Activated T-helper 1 cell treated with anti-CD3 and anti-CD28 coated beads, Interleukin-12 subunit alpha, Interleukin-12 subunit beta, Interleukin-2, Interleukin-4 antibody, amounts not matched to agents 30 ng/mL and 10 ng/mL and 1 ng/mL, durations not matched to agents 14 hours and 24 hours and 36 hours (primary cell): ENCODE measurements around the gene HPS3. TPM values are rescaled to one million over a fixed set of nuclear protein-coding genes. Genes with fewer than 3 reads are reported as not detected.
A peak's percentile ranks its signal among the peaks of the same experiment; 100 is the strongest.

Experiments used
- DNase-seq: peaks from one replicate; pipeline ENCODE4 v3.0.0; 2021; ENCODE audit warnings: low spot score
- H3K27ac Mint-ChIP-seq: one replicate; pipeline ENCODE4 v1.8.0; 2021; ENCODE audit warnings: mild to moderate bottlenecking, mixed read lengths
- H3K27me3 Mint-ChIP-seq: one replicate; pipeline ENCODE4 v1.8.0; 2022; ENCODE audit warnings: mild to moderate bottlenecking, moderate library complexity, mixed read lengths; ENCODE audit not compliant: insufficient read depth
- H3K36me3 Mint-ChIP-seq: one replicate; pipeline ENCODE4 v1.8.0; 2021; ENCODE audit warnings: low read depth, mixed read lengths
- H3K4me1 Mint-ChIP-seq: one replicate; pipeline ENCODE4 v1.8.0; 2021; ENCODE audit warnings: low read depth, mixed read lengths
- H3K4me3 Mint-ChIP-seq: one replicate; pipeline ENCODE4 v1.8.0; 2021; ENCODE audit warnings: mild to moderate bottlenecking, moderate library complexity, mixed read lengths
- H3K9me3 Mint-ChIP-seq: one replicate; pipeline ENCODE4 v1.8.0; 2021; ENCODE audit warnings: mixed read lengths
- intact Hi-C: fragments of 100-400 bp; cut with micrococcal nuclease; formaldehyde crosslinking; loops from one replicate; pipeline ENCODE4 v1.15.1; 2024
- total RNA-seq: library from RNA; stranded (reverse); gene quantifications from 2 replicates; pipeline ENCODE4 v1.2.3, GENCODE V29; 2022

Gene HPS3, protein sequence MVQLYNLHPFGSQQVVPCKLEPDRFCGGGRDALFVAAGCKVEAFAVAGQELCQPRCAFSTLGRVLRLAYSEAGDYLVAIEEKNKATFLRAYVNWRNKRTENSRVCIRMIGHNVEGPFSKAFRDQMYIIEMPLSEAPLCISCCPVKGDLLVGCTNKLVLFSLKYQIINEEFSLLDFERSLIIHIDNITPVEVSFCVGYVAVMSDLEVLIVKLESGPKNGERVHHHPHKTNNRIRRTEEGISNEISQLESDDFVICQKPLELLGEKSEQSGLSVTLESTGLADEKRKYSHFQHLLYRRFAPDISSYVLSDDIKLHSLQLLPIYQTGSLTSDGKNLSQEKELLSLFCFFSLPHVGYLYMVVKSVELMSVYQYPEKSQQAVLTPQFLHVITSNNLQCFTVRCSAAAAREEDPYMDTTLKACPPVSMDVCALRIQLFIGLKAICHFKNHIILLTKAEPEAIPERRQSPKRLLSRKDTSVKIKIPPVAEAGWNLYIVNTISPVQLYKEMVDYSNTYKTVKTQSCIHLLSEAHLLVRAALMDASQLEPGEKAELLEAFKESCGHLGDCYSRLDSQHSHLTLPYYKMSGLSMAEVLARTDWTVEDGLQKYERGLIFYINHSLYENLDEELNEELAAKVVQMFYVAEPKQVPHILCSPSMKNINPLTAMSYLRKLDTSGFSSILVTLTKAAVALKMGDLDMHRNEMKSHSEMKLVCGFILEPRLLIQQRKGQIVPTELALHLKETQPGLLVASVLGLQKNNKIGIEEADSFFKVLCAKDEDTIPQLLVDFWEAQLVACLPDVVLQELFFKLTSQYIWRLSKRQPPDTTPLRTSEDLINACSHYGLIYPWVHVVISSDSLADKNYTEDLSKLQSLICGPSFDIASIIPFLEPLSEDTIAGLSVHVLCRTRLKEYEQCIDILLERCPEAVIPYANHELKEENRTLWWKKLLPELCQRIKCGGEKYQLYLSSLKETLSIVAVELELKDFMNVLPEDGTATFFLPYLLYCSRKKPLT
- 15.8 and 17.3 TPM in 2 replicates for total RNA-seq

DNA sequence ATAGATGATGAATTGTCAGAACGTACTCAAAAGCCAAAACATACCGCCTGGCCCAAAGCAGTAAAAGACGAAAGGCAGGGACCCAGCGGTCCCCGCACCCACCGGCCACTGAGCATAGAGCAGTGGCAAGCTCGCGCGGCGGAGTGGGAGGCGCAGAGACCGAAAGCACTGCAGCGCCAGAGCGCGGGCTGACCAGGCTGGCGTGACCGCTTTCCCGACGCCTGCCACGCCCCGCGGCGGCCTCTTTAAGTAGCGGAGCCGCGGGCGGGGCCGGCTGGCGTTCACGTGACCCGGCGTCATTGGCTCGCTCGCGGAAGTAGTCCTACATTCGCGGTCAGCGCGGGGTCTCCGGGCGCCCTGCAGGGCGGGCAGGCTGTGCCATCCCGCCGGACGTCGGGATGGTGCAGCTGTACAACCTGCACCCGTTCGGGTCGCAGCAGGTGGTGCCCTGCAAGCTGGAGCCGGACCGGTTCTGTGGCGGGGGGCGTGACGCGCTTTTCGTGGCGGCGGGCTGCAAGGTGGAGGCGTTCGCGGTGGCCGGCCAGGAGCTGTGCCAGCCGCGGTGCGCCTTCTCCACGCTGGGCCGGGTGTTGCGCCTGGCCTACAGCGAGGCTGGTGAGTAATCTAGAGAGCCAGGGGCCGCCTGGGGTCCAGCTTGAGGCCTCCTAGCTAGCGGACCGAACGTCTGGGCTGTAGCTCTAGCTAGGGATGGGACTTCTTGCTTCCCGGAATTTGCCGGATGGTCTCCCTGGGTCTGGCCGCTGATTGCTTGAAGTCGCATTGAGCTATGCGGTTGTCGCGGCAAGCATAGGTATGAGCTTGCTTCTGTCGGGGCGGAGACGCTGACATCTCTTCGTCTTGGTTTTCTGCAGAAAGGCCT lies at the start of gene HPS3:
Gene HPS3, plus strand, starts transcription at position 313 of the 880 bp plus-strand sequence. Its CDS starts 86 bp downstream, at position 399.
- no peaks in the 10 kb centered on the region for H3K9me3 Mint-ChIP-seq
- H3K36me3 Mint-ChIP-seq: peaks cover 9% of the 10 kb centered on the region
- peak within 1 kb of the TSS; percentile 92 for H3K4me3 Mint-ChIP-seq
- H3K27ac Mint-ChIP-seq: peak within 1 kb of the TSS; percentile 88
- peak; percentile 84 for DNase-seq
- intact Hi-C loops: loop anchor here (1.0 to 2.0 kb wide), 9 partner anchors 9 to 683 kb away; partner anchors contain the start of genes GYG1, HLTF and RNF13
- H3K27me3 Mint-ChIP-seq: peaks cover 33% of the 10 kb centered on the region
- H3K4me1 Mint-ChIP-seq: peaks cover 39% of the 10 kb centered on the region

DNA sequence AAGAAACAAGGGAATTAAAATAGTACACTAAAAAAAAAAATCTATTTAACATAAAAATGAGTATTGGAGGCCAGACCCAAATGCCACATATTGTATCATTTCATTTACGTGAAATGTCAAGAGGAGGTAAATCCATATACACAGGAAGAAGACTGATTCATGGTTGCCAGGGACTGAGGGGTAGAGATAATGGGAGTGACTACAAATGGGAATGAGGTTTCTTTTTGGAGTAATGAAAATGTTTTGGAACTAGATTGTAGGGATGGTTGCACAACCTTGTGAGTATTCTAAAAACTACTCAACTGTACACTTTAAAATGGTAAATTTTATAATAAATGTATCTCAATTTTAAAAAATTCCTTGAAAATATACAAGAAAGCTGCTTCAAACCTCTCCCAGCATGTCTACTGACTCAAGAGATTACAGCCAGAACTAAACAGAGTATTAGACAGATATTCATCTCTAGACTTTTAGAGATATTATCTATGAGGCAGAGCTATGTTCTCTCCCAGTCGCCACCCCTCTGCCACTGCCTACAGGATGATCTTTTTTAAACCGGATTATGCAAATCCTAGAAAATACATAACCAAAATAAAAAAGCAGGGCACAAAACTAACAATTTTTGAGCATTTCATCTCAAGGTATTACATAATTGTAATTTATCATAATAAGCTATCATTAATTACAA lies 49.3 kb upstream of the HPS3 start:
- DNase-seq: no peak
- H3K27ac Mint-ChIP-seq: no peak overlapping the region
- intact Hi-C loops: no loop called here
- peaks cover 13% of the 10 kb centered on the region for H3K4me1 Mint-ChIP-seq
- H3K27me3 Mint-ChIP-seq: no peaks in the 10 kb centered on the region
- H3K36me3 Mint-ChIP-seq: peaks cover 7% of the 10 kb centered on the region
- no peak overlapping the region for H3K4me3 Mint-ChIP-seq
- H3K9me3 Mint-ChIP-seq: no peaks in the 10 kb centered on the region

DNA sequence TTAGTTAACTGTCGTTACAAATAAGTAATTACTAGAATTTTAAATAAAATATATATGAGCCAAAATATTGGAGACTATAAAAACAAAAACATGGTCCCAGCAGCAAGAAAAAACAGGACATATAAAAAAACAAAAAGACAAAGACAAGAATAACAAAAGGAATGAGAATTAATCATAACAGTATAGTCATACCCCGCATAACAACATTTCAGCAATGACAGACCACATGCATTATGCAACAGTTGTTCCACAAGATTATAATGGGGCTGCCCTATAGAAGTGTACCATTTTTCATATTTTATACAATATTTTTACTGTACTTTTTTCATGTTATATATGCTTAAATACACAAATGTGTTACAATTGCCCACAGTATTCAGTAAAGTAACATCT lies 48.7 kb upstream of the HPS3 start:
- Mint-ChIP-seq H3K27me3 (no peaks in the 10 kb centered on the region), H3K36me3 (peaks cover 9% of the 10 kb centered on the region), H3K27ac (no peak overlapping the region), H3K4me3 (no peak overlapping the region), H3K9me3 (no peaks in the 10 kb centered on the region), H3K4me1 (peaks cover 18% of the 10 kb centered on the region)
- DNase-seq: no peak
- intact Hi-C loops: no loop called here

DNA sequence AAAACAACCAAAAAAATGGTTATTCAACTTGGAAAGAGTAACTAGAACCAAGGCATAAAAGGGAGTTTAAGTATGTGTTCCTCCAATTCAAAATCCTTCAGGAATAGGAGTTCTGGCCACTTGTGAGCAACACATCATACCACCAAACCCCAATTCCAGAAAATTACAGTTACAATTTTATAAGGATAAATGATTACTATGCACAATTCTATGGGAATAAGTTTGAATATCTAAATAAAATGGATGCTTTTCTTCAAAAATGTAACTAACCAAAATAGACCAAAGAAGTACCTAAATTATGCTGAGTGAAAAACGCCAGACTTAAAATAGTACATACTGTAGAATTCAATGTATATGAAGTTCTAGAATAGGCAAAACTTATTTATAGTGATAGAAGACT lies 47.7 kb upstream of the HPS3 start:
- H3K27me3 Mint-ChIP-seq: no peaks in the 10 kb centered on the region
- H3K4me1 Mint-ChIP-seq: peaks cover 25% of the 10 kb centered on the region
- peaks cover 3% of the 10 kb centered on the region for H3K9me3 Mint-ChIP-seq
- intact Hi-C loops: no loop called here
- peaks cover 11% of the 10 kb centered on the region for H3K36me3 Mint-ChIP-seq
- DNase-seq: no peak
- H3K4me3 Mint-ChIP-seq: no peak overlapping the region
- no peak overlapping the region for H3K27ac Mint-ChIP-seq

DNA sequence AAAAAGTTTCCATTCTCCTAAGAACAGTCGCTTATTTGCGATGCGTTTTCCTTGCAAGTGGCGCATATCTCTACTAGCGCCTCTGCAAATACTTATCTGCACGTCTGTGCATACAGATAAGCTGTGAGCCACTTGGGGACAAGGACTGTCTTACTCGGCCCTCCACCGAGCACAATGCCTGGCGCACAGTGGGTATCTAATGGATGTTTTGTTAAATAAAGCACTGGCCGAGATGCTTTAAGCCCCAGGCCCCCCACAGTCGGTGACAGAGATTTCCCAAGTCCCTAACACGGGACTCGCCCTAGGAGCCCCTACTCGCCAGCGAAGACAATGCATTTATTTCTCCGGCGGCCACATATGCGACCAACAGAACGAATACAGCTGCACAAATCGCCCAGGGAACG lies 43.6 kb upstream of the HPS3 start:
- Mint-ChIP-seq H3K4me3 (peak overlapping the region; percentile 90), H3K4me1 (peaks cover 27% of the 10 kb centered on the region), H3K27me3 (no peaks in the 10 kb centered on the region), H3K36me3 (peaks cover 9% of the 10 kb centered on the region), H3K9me3 (peaks cover 3% of the 10 kb centered on the region), H3K27ac (peak overlapping the region; percentile 87)
- intact Hi-C loops: loop anchor here (1.0 to 5.0 kb wide), 8 partner anchors 35 to 727 kb away; partner anchors contain the start of genes GYG1, HPS3 and RNF13
- DNase-seq: no peak

DNA sequence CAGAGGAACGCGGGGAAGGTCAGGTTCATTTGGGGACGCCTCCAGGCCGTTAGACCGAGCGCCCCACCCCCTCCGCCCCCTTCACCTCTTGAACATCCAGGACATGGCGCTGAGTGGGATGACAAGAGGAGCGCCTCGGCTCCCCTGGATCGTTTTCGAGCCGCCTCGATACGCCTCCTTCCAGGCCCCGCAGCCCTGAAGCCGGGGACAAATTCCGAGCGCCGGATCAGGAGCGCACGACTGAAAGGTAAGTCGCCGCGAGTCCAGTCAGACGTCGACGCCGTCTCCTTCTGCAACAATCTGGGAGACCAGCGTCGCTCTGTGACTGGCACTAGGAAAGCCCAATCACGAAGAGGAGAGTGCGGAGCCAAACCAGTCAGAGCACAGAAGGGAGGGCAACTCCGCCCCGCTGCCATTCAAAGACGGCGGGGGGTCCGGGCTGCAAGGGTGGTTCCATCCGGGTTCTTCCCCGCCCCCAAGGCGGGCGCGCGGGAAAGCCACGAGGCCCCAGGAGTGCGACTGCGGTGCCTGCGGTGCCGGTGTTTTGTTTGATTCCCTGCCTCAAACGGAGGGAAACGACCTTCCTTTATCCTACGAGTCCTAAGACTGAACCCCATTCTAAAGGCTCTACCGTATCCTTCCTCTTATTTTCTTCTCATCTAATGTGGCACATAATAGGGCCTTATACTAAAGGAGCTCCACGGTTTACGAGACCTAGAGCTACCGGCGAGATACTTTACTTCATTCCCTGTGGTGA lies 43.0 kb upstream of the HPS3 start, which contains the start of gene HLTF:
Gene HLTF, minus strand, starts transcription at position 302 of the 757 bp plus-strand sequence. Its CDS starts 197 bp downstream, at position 105.
- Mint-ChIP-seq H3K9me3 (peaks cover 3% of the 10 kb centered on the region), H3K4me3 (peak within 1 kb of the TSS; percentile 90), H3K36me3 (peaks cover 9% of the 10 kb centered on the region), H3K27me3 (no peaks in the 10 kb centered on the region), H3K4me1 (peaks cover 27% of the 10 kb centered on the region), H3K27ac (peak within 1 kb of the TSS; percentile 87)
- intact Hi-C loops: loop anchor here (1.0 to 5.0 kb wide), 7 partner anchors 34 to 726 kb away; partner anchors contain the start of genes GYG1, HPS3 and RNF13
- peak; percentile 87 for DNase-seq

DNA sequence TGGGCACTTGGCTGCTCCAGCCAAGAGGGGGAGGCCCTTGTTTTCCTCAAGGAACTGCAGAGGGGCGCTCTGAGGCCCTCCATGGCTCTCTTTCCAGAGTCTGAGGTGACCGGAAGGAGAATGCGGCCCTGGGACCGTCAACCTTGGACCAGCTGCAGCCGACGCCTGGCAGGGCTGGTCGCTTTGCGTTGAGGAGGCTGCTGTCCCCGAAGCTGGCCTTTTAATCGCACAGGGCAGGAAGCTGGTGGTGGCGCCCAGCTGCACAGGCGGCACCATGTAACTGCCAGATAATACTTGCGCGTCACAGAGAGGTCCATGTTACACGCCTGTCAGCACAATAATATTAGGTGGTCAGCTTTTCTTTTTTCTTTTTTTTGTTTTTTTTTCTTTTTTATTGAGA lies 42.2 kb upstream of the HPS3 start:
- intact Hi-C loops: loop anchor here (2.0 to 5.0 kb wide), 4 partner anchors 34 to 726 kb away; partner anchors contain the start of gene RNF13

DNA sequence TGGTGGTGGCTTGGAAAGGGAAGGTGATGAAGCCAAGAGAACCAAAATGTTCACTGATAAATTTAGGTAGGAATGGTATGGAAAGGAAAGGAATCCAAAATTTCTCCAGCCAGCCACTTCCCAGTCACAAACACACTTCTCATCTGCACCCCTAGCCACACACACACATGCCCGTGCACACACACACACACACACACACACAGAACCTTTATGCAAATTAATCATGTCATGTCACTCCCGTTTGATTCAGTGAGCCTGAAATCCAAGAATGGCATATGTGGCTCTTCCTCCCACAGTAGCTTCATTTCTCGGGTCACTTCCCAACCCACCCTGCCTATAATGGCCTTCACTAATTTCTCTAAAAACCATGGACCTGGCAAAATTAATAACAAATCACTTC lies 40.0 kb upstream of the HPS3 start:
- intact Hi-C loops: loop anchor here (5.0 kb wide), 2 partner anchors 132 to 147 kb away; no protein-coding TSS in a partner anchor
- peaks cover 22% of the 10 kb centered on the region for H3K4me1 Mint-ChIP-seq
- H3K9me3 Mint-ChIP-seq: peaks cover 3% of the 10 kb centered on the region
- H3K36me3 Mint-ChIP-seq: peaks cover 7% of the 10 kb centered on the region
- no peaks in the 10 kb centered on the region for H3K27me3 Mint-ChIP-seq
- DNase-seq: no peak
- no peak overlapping the region for H3K4me3 Mint-ChIP-seq
- no peak overlapping the region for H3K27ac Mint-ChIP-seq

More for the DNA sequence above, 42.2 kb upstream of the HPS3 start:
- peaks cover 9% of the 10 kb centered on the region for H3K36me3 Mint-ChIP-seq
- H3K27ac Mint-ChIP-seq: no peak overlapping the region
- peaks cover 3% of the 10 kb centered on the region for H3K9me3 Mint-ChIP-seq
- peak overlapping the region; percentile 90 for H3K4me3 Mint-ChIP-seq
- H3K4me1 Mint-ChIP-seq: peaks cover 27% of the 10 kb centered on the region
- no peak for DNase-seq
- no peaks in the 10 kb centered on the region for H3K27me3 Mint-ChIP-seq

DNA sequence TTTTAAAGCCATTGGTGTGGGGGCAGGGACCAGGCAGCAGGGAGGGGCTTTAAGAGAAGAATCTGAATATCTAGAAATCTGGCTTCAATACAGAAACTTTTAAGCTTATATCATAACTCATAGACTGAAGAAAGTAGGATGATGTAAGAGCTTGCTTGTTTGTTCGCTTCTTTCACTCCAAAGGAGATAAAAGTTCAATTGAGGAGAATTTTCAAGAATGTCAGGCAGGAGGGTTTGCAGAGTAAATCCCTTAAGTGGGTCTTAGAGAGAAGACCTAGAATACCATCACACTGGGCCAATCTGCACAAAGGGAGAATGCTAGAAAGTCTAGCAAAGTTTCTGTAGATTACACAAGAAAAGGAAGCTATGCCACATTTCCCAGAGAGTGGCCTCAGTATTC lies 39.0 kb upstream of the HPS3 start:
- Mint-ChIP-seq H3K27me3 (no peaks in the 10 kb centered on the region), H3K4me3 (no peak overlapping the region), H3K4me1 (peaks cover 11% of the 10 kb centered on the region), H3K36me3 (peaks cover 4% of the 10 kb centered on the region), H3K27ac (no peak overlapping the region), H3K9me3 (peaks cover 3% of the 10 kb centered on the region)
- no peak for DNase-seq
- intact Hi-C loops: no loop called here

DNA sequence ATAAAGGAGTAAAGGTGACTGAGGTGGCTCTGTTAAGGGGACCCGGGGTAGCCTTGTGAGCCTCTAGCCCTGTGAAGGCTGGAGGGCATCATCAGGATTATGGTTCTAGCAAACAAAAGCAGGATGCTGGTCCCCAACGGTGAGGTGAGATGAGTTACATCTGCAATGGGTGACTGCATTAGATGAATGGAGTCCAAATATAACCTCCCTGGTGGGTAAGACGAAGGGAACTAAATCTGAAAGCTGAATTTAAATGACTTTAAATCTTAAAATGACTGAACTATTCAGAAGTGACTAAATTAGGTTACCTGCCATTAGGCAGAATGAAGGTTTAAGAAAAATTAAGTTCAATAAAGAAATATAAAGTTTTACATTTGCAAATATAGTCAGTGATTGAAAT lies 38.5 kb upstream of the HPS3 start:
- H3K4me3 Mint-ChIP-seq: no peak overlapping the region
- H3K9me3 Mint-ChIP-seq: peaks cover 3% of the 10 kb centered on the region

DNA sequence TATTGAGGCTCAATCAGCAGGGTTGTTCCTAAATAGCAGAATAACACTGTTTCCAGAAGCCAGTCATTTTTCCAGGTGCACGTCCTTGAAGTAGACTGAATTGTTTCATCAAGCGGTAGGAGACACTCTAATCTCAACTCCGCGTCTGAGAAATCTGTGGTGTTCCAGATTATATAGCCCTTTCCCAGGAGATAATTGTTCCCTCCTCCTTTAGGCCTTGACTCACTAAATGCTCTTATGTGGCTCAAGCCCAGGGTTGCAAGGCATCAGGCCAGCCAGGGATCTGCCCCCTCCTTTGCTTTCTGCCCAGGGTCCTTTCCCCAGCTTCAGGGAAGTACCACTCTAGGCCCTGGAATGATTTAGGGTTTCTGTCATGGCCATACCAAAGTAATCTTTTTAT lies 37.5 kb upstream of the HPS3 start:
- Mint-ChIP-seq H3K4me1 (no peaks in the 10 kb centered on the region), H3K27me3 (no peaks in the 10 kb centered on the region), H3K4me3 (no peak overlapping the region), H3K9me3 (no peaks in the 10 kb centered on the region), H3K27ac (no peak overlapping the region), H3K36me3 (no peaks in the 10 kb centered on the region)
- intact Hi-C loops: no loop called here
- no peak for DNase-seq

More for the DNA sequence above, 38.5 kb upstream of the HPS3 start:
- peaks cover 6% of the 10 kb centered on the region for H3K4me1 Mint-ChIP-seq
- no peak overlapping the region for H3K27ac Mint-ChIP-seq
- DNase-seq: no peak
- H3K36me3 Mint-ChIP-seq: peaks cover 2% of the 10 kb centered on the region
- H3K27me3 Mint-ChIP-seq: no peaks in the 10 kb centered on the region
- intact Hi-C loops: no loop called here
